ENCODE data around the gene TSSK2. TPM values are rescaled to one million over a fixed set of nuclear protein-coding genes. Genes with fewer than 3 reads are reported as not detected.

TSSK2 gene
- total RNA-seq, 1 donor from 2014 or later = not detected

- no peak for ATAC-seq
Measured at GRCh38 chr22:19106886-19107729, 24.0 kb upstream of the TSSK2 start.

GRCh38 chr22:19107730-19108074, 23.4 kb upstream of the TSSK2 start:
- no peak for ATAC-seq

- ATAC-seq = peak; percentile 16
Measured at GRCh38 chr22:19108807-19109197, 22.3 kb upstream of the TSSK2 start.

DNA sequence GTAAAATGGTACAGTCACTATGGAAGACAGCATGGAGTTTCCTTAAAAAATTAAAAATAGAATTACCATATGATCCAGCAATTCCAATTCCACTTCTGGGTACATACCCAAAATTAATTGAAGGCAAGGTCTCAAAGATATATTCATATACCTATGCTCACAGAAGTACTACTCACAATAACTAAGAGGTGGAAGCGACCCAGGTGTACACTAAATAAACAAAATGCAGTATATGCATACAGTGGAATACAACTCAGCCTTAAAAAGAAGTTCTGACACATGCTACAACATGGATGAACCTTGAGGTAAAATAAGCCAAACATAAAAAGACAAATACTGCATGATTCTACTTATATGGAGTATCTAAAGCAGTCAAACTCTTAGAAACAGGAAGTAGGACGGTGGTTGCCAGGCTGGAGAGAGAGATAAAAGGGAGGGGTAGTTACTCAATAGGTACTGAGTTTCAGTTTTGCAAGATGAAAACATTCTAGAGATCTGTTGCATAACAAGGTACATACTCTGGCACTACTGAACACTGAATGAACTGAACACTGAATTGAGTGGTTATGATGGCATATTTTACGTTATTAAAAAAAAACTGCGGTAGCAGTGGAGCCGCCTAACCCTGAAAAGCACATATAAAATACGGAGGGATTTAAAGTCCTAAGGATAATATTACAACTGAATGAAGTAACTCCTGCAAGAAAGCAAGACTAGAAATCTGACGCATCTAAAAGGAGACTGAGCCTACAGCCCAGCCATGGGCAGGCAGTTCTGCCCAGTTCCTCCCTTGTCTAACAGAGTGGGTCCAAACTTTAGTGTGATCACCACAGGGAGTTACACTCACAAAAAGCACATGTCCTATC, 21.7 kb upstream of the TSSK2 start:
- peak; percentile 86 for ATAC-seq

- no peak for ATAC-seq
Measured at GRCh38 chr22:19110064-19110458, 21.0 kb upstream of the TSSK2 start.

DNA sequence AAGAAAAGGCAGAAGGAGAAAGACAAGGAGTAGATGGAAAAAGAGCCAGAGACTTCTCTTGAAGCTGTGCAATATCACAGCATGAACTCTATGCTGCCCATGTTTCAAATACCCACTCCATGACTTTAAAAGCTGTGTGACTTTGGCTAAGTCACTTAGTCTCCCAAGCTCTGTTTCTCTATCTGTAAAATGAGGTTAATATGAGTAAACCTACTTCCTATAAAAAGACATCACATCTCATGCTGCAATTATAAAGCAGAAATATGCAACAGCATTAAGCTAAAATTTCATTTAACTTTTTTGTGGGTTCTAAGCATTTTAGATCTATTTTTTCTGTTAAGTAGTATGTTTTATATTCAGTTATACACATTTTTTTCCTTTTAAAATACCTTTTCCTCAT, 20.5 kb upstream of the TSSK2 start:
- no peak for ATAC-seq

DNA sequence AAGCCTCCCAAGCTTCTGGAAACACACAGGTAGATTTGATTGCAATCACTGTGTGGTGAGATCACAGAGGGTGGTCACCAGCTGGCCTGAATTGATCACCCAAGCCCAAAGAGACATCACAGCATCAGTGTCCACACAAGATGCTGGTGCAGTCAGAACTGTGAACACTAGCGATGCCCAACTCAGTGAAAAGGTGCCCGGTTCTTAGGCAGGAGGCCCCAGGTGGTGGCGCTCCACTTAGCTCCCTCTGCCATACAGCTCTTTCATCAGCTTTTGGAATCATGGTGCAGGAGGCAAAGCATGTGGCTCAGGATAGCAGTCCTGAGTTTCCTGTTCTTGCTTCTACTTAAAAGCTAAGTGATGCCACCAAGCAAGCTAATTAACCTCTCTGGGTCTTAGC, 20.0 kb upstream of the TSSK2 start:
- no peak for ATAC-seq

DNA sequence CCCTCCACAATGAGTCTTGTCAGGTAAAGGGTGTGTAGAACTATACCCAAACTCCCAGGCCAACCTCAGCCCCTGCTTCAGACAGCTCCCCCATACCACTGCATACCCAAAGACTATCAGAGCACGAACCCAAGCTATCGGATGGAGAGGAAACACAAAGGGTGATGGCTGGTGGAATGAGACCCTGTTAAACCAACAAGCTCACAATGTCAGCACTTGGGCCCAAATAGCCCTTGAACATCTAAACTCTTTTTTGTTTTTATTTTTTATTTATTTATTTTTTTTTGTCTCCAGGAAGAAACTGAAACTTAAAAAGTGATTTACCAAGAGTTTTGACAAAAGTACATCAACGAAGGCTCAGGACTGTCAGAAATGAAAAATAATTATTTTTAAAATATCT, 19.5 kb upstream of the TSSK2 start:
- ATAC-seq = no peak

DNA sequence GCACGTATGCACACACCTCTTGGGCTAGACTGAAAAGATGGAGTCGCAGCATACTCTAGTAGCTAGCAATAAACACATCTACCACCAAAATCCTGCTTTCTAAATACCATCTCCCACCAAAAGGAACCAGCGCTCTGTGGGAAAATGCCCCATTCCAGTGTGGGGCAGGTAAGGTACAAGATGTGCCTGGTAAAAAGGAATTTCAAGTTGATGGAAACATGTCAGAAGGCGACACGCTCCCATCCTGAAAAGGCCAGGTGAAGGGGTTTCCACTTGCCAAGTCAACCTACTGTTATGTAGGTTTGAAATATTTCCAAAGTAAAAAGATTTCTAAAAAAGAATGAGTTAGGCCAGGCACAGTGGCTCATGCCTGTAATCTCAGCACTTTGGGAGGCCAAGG, 17.7 kb upstream of the TSSK2 start:
- ATAC-seq = no peak

DNA sequence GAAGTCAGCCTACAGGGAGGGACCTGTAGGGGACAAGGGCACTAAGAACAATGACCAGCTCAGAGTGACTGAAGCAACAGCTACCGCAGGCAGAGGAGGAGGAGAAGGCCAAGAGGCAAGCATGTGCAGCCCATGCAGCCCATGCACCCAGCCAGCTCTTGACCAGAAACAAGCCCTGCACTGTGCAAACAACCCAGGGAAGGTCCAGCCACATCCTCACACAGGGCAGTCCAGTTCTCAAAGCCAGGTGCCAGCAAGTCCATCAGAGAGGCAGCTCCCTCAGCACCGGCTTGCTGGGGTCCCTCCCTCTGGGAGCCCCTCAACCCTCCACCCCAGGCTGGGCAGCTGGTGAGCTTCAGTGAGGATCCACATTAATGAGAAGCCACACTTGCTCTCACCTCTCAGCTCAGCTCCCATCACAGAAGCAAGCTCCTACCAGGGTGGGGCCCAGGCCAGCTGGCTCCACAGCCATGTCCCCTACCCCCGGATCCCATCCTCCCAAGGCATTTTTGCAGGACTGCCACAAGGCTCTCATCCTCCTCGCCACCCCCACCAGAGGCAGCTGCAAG, 16.0 kb upstream of the TSSK2 start:
- no peak for ATAC-seq

GRCh38 chr22:19115628-19116027, 15.5 kb upstream of the TSSK2 start:
- ATAC-seq = no peak

DNA sequence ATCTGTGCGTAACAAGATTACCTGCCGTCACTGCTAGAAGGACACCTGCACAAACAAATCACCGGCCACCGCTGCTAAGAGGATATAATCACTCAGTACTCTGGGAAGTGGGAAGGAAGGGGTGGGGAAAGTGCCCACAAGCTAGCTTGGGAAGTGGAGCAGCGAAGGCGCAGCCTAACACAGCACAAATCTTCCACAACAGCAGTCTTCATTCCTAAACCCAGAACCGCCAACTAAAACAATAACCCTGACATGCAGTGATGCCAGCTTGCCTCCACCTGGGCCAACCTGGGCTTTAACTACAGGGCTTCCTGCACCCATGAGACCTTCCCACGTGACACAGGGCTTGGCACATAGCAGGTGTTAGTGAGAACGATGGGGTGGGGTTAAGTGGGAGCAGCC, 14.0 kb upstream of the TSSK2 start:
- no peak for ATAC-seq

GRCh38 chr22:19118329-19118880, 12.7 kb upstream of the TSSK2 start:
- ATAC-seq = no peak

DNA sequence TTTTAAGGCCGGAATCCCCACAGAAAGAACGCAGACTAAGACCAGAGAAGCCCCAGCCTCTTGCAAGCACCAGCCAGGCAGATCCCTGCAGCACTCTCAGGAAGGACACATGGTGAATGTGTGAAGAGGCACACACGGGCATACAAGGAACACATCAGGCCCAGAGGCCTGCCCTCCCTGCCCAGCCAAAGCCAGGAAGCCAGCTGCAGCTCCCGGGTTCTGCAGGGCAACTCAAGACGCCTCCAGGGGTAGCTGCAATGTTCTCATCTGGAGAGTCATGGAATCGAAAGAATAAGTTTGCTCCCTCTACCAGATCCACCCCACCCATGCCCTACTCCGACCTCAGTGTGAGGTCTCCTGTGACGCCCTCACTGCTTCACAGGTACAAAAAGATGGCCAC, 11.2 kb upstream of the TSSK2 start:
- ATAC-seq = no peak

DNA sequence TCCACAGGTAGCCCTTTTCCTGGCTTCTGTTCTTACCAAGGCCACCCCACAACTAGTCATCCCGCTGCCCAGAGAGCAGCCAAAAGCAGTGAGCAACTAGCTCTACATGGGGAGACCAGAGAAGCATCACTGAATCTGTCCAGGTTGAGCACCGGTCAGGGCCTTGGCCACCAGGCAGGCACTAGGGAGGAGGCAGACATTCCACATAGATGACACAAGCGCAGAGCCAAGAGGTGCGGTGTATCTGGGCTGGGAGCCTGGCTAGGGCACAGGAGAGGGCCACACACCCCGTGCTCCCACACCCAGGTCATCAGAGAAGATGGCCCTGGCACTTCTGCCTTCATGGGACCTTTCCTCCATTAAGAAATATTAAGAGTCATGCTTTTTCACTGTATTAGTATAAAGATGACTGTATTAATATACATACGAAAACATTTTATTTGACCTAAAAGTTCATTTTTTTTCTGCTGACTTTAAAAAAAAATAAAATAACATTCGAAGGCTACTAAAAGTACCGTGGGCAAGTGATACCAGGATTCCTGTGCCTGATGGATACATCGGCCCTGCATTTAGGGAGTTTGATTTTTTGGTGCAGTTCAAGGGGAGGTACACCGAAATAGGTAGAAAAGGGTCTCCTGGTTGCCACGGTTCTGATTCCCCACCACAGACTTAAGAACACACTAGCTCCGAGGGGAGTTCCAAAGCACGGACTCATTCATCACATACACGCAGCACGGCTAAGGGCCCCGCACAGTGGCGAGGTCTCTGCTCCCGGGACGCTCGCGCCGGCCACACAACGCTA, 10.1 kb upstream of the TSSK2 start:
- peak; percentile 79 for ATAC-seq

DNA sequence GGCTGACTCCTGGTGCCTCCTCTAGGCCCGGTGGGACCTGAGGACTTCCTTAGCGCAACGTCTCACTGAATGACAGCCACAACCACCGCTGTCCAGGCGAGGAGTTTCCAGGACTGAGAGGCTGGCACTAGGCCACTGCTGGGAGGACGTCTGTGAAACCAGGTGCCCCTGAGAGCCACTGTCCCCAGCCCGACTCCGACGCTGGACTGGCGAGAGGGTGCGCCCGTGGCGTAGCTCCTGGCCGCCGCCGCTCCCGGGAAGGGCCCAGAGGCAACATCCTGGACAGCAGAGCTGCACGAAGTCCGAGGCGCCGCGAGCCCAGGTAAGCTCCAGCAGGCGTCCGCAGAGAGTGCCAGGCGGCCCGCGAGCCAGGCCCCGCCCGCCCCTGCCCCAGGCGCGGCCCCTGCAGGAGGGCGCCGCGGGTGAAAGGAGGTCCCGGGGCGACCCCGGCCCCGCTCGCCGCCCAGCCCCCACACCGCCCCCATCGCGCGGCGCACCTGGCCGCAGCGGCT, 9.4 kb upstream of the TSSK2 start:
- peak; percentile 23 for ATAC-seq

- ATAC-seq = peak; percentile 94
Measured at GRCh38 chr22:19122143-19122751, 8.9 kb upstream of the TSSK2 start, which contains the start of gene DGCR2. Gene DGCR2 (minus strand): TSS chr22:19122412. CDS start chr22:19122206, 206 bp downstream.

GRCh38 chr22:19122752-19123492, 8.2 kb upstream of the TSSK2 start:
- no peak for ATAC-seq

DNA sequence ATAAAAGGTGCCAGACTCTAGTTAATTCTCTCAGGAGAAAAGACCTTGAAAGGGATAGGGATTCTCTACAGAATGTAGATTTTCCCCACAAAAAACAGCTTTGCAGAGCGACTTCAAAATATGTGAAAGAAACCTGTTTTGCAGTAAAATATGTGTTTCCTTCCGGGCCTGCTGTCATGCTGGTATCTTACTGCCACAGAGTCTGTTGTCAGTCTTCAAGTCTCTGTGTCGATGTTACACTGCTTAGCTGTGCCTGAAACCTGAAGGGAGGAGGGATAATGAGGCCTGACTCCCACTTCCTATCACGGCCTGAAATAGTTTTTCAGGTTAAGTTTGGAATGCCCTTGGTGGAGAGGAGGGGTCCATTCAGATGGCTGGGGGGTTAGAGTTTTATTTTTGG, 7.2 kb upstream of the TSSK2 start:
- ATAC-seq = no peak

GRCh38 chr22:19124377-19124776, 6.7 kb upstream of the TSSK2 start:
- no peak for ATAC-seq

- ATAC-seq = no peak
Measured at GRCh38 chr22:19125011-19125410, 6.1 kb upstream of the TSSK2 start.

Measured in esophagus mucosa (tissue), 1 donor.